ENCODE results near the gene DPP6. TPM values are rescaled to one million over a fixed set of nuclear protein-coding genes. Genes with fewer than 3 reads are reported as not detected.

DPP6 gene
- total and polyA plus RNA-seq, 2 of the 8 experiments (the other 6 are each of a cell fraction or from before 2014, with no cell fraction given), result 4.7 to 6.8 TPM

GRCh38 chr7:154795437-154795836 is 743.2 kb downstream of the DPP6 start:
- Histone ChIP-seq H2AK5ac (ENCODE audit: low read depth, low read length) (no peak overlapping the region), H3K9me3 (ENCODE audit: insufficient read depth in 2 of 2, low read depth in 1 of 2, low read length in 1 of 2) (no peaks in the 10 kb centered on the region), H3K18ac (ENCODE audit: extremely low read depth, low read length) (no peak overlapping the region), H2BK20ac (ENCODE audit: low read length) (no peak overlapping the region), H3K27ac (ENCODE audit: low read depth, low read length) (no peak overlapping the region), H3K36me3 (ENCODE audit: control insufficient read depth in 2 of 4, insufficient read depth in 4 of 4, low read length in 3 of 4) (no peaks in the 10 kb centered on the region), H3K4me1 (replicated peaks in 1 of 4; ENCODE audit: control insufficient read depth in 3 of 4, insufficient read depth in 4 of 4, low read length in 3 of 4) (peaks cover 0 to 2% (median 0%) of the 10 kb centered on the region in 4 experiments; a peak in 3 of 7 replicates), H3K4me2 (ENCODE audit: insufficient read depth in 1 of 2, low read depth in 2 of 2, low read length in 2 of 2) (no peak overlapping the region), H4K8ac (ENCODE audit: extremely low read depth, insufficient read depth, low read length) (no peak overlapping the region), H3K79me1 (ENCODE audit: low read depth, low read length) (no peaks in the 10 kb centered on the region), H3K4me3 (ENCODE audit: extremely low read depth in 1 of 4, insufficient read depth in 2 of 4, low read depth in 3 of 4, low read length in 4 of 4) (no peak overlapping the region), H4K91ac (replicated peaks; ENCODE audit: insufficient read length, low read length) (no peak overlapping the region), H3K4ac (replicated peaks; ENCODE audit: insufficient read length, low read depth, low read length) (no peak overlapping the region), H3K27me3 (replicated peaks in 1 of 4; ENCODE audit: control insufficient read depth in 3 of 4, extremely low read depth in 1 of 4, insufficient read depth in 3 of 4, low read length in 3 of 4) (no peaks in the 10 kb centered on the region; a peak in 1 of 7 replicates), H2BK15ac (ENCODE audit: low read length) (no peak overlapping the region), H3K9ac (replicated peaks in 1 of 4; ENCODE audit: extremely low read depth in 1 of 4, low read depth in 3 of 4, low read length in 3 of 4) (no peak overlapping the region), H3K79me2 (ENCODE audit: control insufficient read depth in 1 of 2, insufficient read depth in 2 of 2, low read length in 2 of 2) (no peaks in the 10 kb centered on the region), H3K23ac (ENCODE audit: insufficient read length) (no peak overlapping the region), H3K23me2 (ENCODE audit: low read depth, low read length) (peaks cover 3% of the 10 kb centered on the region; the same call in 1 of the 2 replicates), H4K20me1 (replicated peaks in 1 of 2; ENCODE audit: control insufficient read depth in 1 of 2, insufficient read depth in 2 of 2, low read length in 2 of 2) (no peaks in the 10 kb centered on the region), H2BK12ac (ENCODE audit: low read depth, low read length) (no peak overlapping the region), H2BK5ac (ENCODE audit: low read depth, low read length) (no peak overlapping the region), H2BK120ac (replicated peaks; ENCODE audit: low read depth, low read length) (no peak overlapping the region), H2AFZ (ENCODE audit: low read length) (no peak overlapping the region), H3K14ac (ENCODE audit: insufficient read length) (no peak overlapping the region), H4K5ac (ENCODE audit: insufficient read length, low read depth, low read length) (no peak overlapping the region), H3K56ac (replicated peaks; ENCODE audit: insufficient read length, low read depth, low read length) (no peak overlapping the region)
- no peak for DNase-seq (ENCODE audit: low read depth in 1 of 2, low spot score in 2 of 2)
- no peak for FAIRE-seq
- POLR2A ChIA-PET (ENCODE audit: partially characterized antibody), result no interaction called here
- CTCF ChIA-PET (ENCODE audit: partially characterized antibody), result interaction anchor here (0.6 to 3.8 kb wide), 19 partner anchors 11 to 365 kb away, joined by 3 to 31 read pairs (median 4); no protein-coding TSS in a partner anchor
- 92% methylated on average over 9 of the region's 13 CpGs; no CpG with 5 or more reads in 1 of the 2 experiments for WGBS, 2 experiments (ENCODE audit: extremely low coverage in 1 of 2, insufficient coverage in 1 of 2, insufficient read length in 1 of 2, insufficient replicate concordance in 2 of 2, low coverage in 1 of 2, low lambda C conversion rate in 2 of 2, missing lambda C conversion rate in 1 of 2)
- TF ChIP-seq TBP (IDR thresholded peaks at IDR 0.05; ENCODE audit: low read depth, low read length) (no peak), RAD21 (IDR thresholded peaks at IDR 0.05 in 1 of 2, conservative IDR thresholded peaks at IDR 0.05 in 1 of 2; ENCODE audit: low read depth in 2 of 2, low read length in 2 of 2) (no peak), TEAD4 (IDR thresholded peaks at IDR 0.05; ENCODE audit: low read depth, low read length) (no peak), TCF12 (IDR thresholded peaks at IDR 0.05; ENCODE audit: low read depth, low read length) (no peak), ASH2L (IDR thresholded peaks at IDR 0.05; ENCODE audit: low read length) (no peak), BACH1 (IDR thresholded peaks at IDR 0.05; ENCODE audit: low read length) (no peak), POLR2A (IDR thresholded peaks at IDR 0.05; ENCODE audit: control extremely low read depth in 1 of 2, low read depth in 2 of 2, low read length in 2 of 2) (no peak), RFX5 (IDR thresholded peaks at IDR 0.05; ENCODE audit: borderline replicate concordance, low read depth, low read length) (no peak)
- TF ChIP-seq, protein P1, sequence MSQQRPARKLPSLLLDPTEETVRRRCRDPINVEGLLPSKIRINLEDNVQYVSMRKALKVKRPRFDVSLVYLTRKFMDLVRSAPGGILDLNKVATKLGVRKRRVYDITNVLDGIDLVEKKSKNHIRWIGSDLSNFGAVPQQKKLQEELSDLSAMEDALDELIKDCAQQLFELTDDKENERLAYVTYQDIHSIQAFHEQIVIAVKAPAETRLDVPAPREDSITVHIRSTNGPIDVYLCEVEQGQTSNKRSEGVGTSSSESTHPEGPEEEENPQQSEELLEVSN (IDR thresholded peaks at IDR 0.05), result no peak
